ENCODE measurements around the gene TMEM151B. TPM values are rescaled to one million over a fixed set of nuclear protein-coding genes. Genes with fewer than 3 reads are reported as not detected.

The TMEM151B gene
- total and polyA plus RNA-seq, 10 of the 15 experiments (the other 5 are each of a cell fraction or from before 2014, with no cell fraction given), result 0.01 to 0.19 (median 0.05) TPM; not detected in 6

DNA sequence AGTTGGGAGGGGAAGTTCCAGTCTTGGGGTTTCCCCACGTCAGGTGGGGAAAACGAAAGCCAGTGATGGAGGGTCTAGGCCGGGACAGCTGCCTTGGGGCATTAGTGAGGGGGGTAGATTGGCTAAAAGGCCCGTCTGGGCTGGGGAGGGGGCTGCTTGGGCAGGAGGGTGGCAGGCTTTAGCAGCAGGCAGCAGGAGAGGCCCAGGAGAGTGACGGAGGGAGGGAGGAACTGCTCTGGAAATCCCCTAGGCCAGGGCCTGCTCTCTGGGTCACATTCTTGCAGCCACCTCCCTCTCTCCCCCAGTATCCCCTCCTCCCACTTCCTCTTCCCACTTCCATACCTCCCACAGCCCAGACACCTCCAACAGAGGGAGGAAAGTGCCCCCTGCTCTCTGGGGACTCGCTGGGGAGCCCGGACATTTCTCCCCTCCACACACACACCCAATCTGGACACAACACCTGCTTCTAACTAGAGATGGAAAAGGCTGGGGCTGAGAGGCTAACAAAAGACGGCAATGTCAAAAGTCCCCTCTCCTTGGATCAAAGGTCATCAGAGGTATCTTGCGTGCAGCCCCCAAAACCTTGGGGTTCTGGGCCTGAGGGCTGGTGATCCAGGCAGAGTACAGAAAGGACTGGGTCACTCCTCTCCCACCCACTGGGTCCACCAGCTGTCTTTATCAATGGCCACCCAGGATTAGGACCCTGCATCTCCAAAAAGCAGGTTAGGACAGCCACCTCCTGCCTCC, 6.7 kb upstream of the TMEM151B start (continued):
- TF ChIP-seq, protein P1, sequence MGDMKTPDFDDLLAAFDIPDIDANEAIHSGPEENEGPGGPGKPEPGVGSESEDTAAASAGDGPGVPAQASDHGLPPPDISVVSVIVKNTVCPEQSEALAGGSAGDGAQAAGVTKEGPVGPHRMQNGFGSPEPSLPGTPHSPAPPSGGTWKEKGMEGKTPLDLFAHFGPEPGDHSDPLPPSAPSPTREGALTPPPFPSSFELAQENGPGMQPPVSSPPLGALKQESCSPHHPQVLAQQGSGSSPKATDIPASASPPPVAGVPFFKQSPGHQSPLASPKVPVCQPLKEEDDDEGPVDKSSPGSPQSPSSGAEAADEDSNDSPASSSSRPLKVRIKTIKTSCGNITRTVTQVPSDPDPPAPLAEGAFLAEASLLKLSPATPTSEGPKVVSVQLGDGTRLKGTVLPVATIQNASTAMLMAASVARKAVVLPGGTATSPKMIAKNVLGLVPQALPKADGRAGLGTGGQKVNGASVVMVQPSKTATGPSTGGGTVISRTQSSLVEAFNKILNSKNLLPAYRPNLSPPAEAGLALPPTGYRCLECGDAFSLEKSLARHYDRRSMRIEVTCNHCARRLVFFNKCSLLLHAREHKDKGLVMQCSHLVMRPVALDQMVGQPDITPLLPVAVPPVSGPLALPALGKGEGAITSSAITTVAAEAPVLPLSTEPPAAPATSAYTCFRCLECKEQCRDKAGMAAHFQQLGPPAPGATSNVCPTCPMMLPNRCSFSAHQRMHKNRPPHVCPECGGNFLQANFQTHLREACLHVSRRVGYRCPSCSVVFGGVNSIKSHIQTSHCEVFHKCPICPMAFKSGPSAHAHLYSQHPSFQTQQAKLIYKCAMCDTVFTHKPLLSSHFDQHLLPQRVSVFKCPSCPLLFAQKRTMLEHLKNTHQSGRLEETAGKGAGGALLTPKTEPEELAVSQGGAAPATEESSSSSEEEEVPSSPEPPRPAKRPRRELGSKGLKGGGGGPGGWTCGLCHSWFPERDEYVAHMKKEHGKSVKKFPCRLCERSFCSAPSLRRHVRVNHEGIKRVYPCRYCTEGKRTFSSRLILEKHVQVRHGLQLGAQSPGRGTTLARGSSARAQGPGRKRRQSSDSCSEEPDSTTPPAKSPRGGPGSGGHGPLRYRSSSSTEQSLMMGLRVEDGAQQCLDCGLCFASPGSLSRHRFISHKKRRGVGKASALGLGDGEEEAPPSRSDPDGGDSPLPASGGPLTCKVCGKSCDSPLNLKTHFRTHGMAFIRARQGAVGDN (IDR thresholded peaks at IDR 0.05), result peak; percentile 74
- TF ChIP-seq, protein P2, sequence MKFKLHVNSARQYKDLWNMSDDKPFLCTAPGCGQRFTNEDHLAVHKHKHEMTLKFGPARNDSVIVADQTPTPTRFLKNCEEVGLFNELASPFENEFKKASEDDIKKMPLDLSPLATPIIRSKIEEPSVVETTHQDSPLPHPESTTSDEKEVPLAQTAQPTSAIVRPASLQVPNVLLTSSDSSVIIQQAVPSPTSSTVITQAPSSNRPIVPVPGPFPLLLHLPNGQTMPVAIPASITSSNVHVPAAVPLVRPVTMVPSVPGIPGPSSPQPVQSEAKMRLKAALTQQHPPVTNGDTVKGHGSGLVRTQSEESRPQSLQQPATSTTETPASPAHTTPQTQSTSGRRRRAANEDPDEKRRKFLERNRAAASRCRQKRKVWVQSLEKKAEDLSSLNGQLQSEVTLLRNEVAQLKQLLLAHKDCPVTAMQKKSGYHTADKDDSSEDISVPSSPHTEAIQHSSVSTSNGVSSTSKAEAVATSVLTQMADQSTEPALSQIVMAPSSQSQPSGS (IDR thresholded peaks at IDR 0.05; ENCODE audit: low read length), result no peak
- TF ChIP-seq POLR2AphosphoS2 (IDR thresholded peaks at IDR 0.05; ENCODE audit: low read depth, low read length) (peak; percentile 23), CHD2 (IDR thresholded peaks at IDR 0.05; ENCODE audit: borderline replicate concordance, low read depth, low read length) (0 out of 2 replicates have a peak, but pooled peaks have one; percentile 54), SRF (IDR thresholded peaks at IDR 0.05; ENCODE audit: low read depth in 2 of 2, low read length in 2 of 2) (0 out of 4 replicates have a peak, but pooled peaks of 1 of the 2 experiments have one; percentile 26), ZBED1 (IDR thresholded peaks at IDR 0.05; ENCODE audit: borderline replicate concordance) (peak; percentile 61; the same call in 1 of the 2 replicates), MEF2B (IDR thresholded peaks at IDR 0.05; ENCODE audit: partially characterized antibody, poor library complexity, severe bottlenecking) (peak; percentile 74), ZNF217 (IDR thresholded peaks at IDR 0.05) (peak; percentile 56; the same call in 1 of the 2 replicates), SREBF2 (IDR thresholded peaks at IDR 0.05; ENCODE audit: low read length) (no peak), POLR2AphosphoS5 (IDR thresholded peaks at IDR 0.05; ENCODE audit: low read length) (peak; percentile 75), CREB1 (IDR thresholded peaks at IDR 0.05; ENCODE audit: low read depth) (no peak), TAF1 (IDR thresholded peaks at IDR 0.05; ENCODE audit: borderline replicate concordance, low read depth, low read length) (peak; percentile 67; the same call in 1 of the 2 replicates), BMI1 (IDR thresholded peaks at IDR 0.05; ENCODE audit: borderline replicate concordance) (peak; percentile 20; the same call in 1 of the 2 replicates), ZNF24 (IDR thresholded peaks at IDR 0.05) (peak; percentile 62), EED (IDR thresholded peaks at IDR 0.05; ENCODE audit: low read depth) (peak; percentile 89), BACH1 (IDR thresholded peaks at IDR 0.05; ENCODE audit: borderline replicate concordance) (peak; percentile 59; the same call in 1 of the 2 replicates), SP1 (IDR thresholded peaks at IDR 0.05; ENCODE audit: low read depth, low read length) (peak; percentile 45), TBL1XR1 (IDR thresholded peaks at IDR 0.05; ENCODE audit: low read depth, low read length) (no peak; the same call in 1 of the 2 replicates)
- TF ChIP-seq, protein P3, sequence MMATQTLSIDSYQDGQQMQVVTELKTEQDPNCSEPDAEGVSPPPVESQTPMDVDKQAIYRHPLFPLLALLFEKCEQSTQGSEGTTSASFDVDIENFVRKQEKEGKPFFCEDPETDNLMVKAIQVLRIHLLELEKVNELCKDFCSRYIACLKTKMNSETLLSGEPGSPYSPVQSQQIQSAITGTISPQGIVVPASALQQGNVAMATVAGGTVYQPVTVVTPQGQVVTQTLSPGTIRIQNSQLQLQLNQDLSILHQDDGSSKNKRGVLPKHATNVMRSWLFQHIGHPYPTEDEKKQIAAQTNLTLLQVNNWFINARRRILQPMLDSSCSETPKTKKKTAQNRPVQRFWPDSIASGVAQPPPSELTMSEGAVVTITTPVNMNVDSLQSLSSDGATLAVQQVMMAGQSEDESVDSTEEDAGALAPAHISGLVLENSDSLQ (IDR thresholded peaks at IDR 0.05), result peak; percentile 53; the same call in 1 of the 2 replicates
- TF ChIP-seq, protein P4, sequence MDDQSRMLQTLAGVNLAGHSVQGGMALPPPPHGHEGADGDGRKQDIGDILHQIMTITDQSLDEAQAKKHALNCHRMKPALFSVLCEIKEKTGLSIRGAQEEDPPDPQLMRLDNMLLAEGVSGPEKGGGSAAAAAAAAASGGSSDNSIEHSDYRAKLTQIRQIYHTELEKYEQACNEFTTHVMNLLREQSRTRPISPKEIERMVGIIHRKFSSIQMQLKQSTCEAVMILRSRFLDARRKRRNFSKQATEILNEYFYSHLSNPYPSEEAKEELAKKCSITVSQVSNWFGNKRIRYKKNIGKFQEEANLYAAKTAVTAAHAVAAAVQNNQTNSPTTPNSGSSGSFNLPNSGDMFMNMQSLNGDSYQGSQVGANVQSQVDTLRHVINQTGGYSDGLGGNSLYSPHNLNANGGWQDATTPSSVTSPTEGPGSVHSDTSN (IDR thresholded peaks at IDR 0.05; ENCODE audit: insufficient replicate concordance, low read depth, low read length), result peak; percentile 28
- TF ChIP-seq, protein P5, sequence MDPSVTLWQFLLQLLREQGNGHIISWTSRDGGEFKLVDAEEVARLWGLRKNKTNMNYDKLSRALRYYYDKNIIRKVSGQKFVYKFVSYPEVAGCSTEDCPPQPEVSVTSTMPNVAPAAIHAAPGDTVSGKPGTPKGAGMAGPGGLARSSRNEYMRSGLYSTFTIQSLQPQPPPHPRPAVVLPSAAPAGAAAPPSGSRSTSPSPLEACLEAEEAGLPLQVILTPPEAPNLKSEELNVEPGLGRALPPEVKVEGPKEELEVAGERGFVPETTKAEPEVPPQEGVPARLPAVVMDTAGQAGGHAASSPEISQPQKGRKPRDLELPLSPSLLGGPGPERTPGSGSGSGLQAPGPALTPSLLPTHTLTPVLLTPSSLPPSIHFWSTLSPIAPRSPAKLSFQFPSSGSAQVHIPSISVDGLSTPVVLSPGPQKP (IDR thresholded peaks at IDR 0.05; ENCODE audit: low read depth, low read length), result no peak

All from GM12878 (cell line).